ENCODE results near the gene HTT.
"Not testable (repeated sequence)": the region's sequence is repeated elsewhere in the genome, so short reads cannot be mapped to it uniquely, and the experiment has no call there.

The HTT gene

GRCh38 chr4:3046162-3046561 lies 28.3 kb upstream of the HTT start:
- DNase-seq (ENCODE audit: low spot score), result no peak

GRCh38 chr4:3046623-3047022 lies 27.9 kb upstream of the HTT start:
- no peak for DNase-seq (ENCODE audit: low spot score)

DNA sequence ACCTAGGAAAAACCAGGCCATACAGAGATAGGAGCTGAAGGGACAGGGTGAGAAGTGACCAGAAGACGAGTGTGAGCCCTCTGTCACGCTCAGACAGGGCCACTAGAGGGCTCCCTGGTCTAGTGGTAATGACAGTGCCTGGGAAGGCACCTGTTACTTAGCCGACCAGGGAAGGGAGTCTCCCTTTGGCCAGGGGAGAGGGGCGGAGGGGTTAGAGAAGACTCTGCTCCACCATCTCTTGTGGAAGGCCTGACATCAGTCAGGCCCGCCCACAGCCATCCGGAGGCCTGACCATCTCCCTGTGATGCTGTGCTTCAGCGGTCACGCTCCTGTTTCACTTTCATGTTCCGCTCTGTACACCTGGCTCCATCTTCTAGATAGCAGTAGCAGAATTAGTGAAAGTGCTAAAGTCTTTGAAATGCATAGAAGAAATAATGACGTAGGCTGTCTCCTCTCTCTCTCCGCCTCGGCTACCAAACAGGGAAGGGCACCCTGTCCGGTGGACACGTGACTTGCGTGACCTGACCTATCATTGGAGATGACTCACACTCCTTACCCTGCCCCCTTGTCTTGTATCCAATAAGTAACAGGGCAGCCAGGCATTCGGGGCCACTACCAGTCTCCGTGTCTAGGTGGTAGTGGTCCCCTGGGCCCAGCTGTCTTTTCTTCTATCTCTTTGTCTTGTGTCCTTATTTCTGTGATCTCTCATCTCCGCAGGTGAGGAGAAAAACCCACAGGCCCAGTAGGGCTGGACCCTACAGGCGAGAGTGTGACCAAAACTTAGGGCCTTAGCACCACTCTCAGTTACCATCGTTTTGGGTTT lies 26.8 kb upstream of the HTT start:
- DNase-seq (ENCODE audit: low spot score), result peak; percentile 64

DNA sequence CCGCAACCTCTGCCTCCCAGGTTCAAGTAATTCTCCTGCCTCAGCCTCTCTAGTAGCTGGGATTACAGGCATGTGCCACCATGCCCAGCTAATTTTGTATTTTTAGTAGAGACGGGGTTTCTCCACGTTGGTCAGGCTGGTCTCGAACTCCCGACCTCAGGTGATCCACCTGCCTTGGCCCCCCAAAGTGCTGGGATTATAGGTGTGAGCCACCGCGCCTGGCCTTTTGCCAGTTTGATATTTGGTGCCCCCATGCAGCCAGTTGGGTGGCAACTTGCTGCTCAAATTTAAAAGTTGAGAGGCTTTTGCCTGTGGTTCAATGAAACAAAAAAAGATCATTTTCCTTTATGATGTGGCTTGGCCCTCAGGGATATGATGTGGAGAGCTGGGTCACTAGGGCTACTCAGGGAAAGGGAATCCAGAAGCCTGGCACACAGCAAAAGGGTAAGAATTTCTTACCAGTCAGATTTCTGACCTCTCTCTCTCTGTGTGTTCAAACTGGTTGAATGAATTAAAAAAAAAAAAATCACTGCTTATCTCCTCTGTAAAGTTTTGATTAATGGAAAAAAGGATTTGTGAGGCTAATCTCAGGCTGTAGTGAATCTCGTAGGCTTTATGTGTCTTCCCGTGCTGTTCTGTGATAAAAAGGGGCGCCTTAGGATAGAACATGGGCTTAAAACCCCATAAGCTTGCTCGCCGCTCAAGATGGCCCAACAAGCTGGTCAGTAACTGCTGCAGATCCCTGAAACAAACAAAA lies 23.2 kb upstream of the HTT start:
- DNase-seq (ENCODE audit: low spot score), result not testable (repeated sequence)

DNA sequence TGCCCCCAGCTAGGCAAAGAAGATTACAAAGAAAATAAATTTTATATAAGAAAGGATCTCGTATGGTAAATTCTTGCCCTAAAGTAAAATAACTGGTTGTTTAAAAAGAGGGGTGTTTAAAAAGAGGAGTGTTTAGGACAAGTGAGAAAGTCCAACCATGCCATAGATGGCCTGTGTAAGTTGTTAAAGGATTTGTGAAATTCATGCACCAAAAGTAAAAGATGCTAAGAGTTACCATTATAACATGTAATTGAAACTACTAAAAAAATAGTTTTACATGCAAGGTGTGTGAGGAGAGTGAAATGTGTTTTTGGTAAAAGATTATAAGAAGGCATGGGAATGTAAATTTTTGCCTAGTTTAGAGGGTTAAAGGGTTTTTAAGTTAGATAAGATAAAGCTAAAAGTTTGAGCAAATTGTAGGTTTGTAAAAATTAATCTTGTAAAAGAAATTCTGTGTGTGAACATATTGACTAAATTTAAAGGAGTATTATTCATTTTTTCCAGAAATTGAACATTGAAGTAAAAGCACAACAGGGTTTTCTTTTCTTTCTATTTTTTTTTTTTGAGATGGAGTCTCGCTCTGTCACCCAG lies 20.2 kb upstream of the HTT start:
- DNase-seq (ENCODE audit: low spot score), result no peak

- DNase-seq (ENCODE audit: low spot score), result no peak
Observed at GRCh38 chr4:3059943-3060342, 14.5 kb upstream of the HTT start.

DNA sequence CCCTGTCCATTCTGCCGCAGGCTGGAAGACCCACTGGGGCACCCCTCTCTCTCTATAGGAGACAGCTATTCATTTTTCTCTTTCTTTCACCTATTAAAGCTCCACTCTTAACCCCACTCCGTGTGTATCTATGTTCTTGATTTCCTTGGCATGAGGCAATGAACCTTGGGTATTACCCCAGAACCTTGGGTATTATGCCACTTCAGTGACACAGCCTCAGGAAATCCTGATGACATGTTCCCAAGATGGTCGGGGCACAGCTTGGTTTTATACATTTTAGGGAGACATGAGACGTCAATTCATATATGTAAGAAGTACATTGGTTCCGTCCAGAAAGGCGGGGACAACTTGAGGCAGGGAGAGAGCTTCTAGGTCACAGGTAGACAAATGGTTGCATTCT lies 13.5 kb upstream of the HTT start:
- DNase-seq (ENCODE audit: low spot score), result no peak

DNA sequence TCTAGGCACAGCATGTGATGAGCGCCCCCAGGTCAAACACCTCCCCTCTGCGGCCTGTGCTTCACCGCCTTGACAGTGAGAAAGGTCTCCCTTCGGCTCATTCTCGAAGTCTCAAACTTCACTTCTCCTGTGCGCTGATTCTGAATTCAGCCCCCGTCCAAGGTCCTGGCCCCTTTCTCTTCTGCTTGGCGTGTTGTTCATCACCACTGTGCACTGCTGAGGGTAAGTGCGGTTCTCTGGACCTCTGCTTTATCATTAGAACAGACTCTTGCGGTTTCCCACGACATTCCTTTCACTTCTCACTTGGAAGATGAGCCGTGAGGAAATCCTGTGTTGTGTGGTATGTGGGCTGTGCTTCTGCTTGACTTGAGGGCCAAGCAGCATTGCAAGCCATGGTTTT lies 12.0 kb upstream of the HTT start:
- no peak for DNase-seq (ENCODE audit: low spot score)

DNA sequence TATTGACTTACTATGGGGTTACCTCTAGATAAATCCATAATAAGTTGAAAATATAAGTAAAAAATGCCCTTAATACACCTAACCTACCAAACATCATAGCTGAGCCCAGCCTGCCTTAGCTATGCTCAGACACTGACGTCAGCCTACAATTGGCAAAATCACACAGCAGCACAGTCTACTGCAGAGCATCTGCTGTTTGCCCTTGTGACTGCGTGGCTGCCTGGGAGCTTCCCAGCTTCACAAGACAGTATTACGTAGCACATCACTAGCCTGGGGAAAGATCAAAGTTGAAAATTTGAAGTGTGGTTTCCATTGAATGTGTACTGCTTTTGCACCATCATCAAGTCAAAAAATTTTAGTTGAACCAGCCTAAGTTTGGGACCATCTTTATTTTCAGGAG lies 8.9 kb upstream of the HTT start:
- DNase-seq (ENCODE audit: low spot score), result no peak

DNA sequence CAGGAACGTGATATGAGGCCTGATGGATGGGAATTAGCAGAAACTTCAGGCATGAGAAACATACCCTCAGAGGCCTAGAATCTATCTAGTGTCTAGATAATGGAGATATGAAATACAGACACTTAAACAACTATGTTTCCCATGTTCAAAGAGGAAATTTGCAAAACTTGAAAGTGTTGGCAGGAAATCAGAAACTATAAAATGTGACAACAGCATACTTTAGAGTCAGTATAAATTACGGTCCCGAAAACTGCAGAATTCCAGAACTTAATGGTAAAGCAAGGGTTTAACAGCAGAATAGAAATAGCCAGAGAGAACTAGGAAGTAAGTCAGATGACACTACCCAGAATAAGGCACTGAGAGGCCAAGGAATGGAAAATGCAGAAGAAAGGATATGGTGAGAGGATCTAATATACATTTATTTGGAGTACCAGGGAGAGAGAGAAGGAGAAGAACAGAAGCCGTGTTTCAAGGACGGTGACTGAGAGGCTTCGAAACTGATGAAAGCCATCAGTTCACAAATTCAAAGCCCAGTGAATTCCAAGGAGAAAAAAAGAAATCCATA lies 7.6 kb upstream of the HTT start:
- DNase-seq (ENCODE audit: low spot score), result no peak

GRCh38 chr4:3067473-3068001 lies 6.9 kb upstream of the HTT start:
- DNase-seq (ENCODE audit: low spot score), result no peak

- no peak for DNase-seq (ENCODE audit: low spot score)
Observed at GRCh38 chr4:3069661-3070199, 4.8 kb upstream of the HTT start.

GRCh38 chr4:3070709-3071500 lies 3.6 kb upstream of the HTT start:
- no peak for DNase-seq (ENCODE audit: low spot score)

DNA sequence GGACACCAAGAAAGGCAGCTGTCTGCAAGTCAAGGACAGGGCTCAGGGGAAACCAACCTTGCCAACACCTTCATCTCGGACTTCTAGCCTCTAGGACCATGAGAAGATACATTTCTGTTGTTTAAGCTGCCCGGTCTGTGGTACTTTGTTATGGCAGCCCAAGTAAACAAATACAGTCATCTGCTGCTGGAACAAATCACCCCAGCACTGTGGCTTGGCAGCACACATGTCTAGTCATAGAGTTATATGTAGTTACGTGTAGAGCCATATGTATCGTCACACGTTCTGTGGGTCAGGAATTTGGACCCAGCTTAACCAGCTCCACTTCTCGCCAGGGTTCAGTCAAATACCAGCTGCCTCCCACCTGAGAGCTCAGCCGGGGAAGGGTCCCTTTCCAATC lies 2.7 kb upstream of the HTT start:
- no peak for DNase-seq (ENCODE audit: low spot score)

- DNase-seq (ENCODE audit: low spot score), result peak; percentile 57
Observed at GRCh38 chr4:3073158-3074077, 1.1 kb upstream of the HTT start.

- peak; percentile 66 for DNase-seq (ENCODE audit: low spot score)
Observed at GRCh38 chr4:3074846-3075651, 568 bp downstream of the HTT start.

GRCh38 chr4:3075652-3075981 lies 1.1 kb downstream of the HTT start:
- DNase-seq (ENCODE audit: low spot score), result no peak

GRCh38 chr4:3077796-3078195 lies 3.3 kb downstream of the HTT start:
- no peak for DNase-seq (ENCODE audit: low spot score)

GRCh38 chr4:3079694-3080123 lies 5.2 kb downstream of the HTT start:
- no peak for DNase-seq (ENCODE audit: low spot score)

Data from SK-N-DZ (cell line).